A673 (cell line): ENCODE results near the gene RIC8A. TPM values are rescaled to one million over a fixed set of nuclear protein-coding genes. Genes with fewer than 3 reads are reported as not detected.

ENCODE experiments used
- BruUV-seq: library from RNA; stranded (reverse); fragments of 400-500 nt; replicated peaks from 2 replicates; lab custom pipeline; 2021; lab: Mats Ljungman, UMichigan
- CTCF ChIA-PET: fragments of 300-600 bp; sonication (Branson Sonifier 250); formaldehyde crosslinking; loops from one replicate; lab custom pipeline; 2022; ENCODE audit warnings: antibody characterized with exemption; lab: Charles Lee
- POLR2A ChIA-PET: fragments of 300-600 bp; sonication (Branson Sonifier 250); formaldehyde crosslinking; loops from one replicate; lab custom pipeline; 2022; ENCODE audit warnings: antibody characterized with exemption; ENCODE audit not compliant: low non-redundant PET; lab: Charles Lee
- DNase-seq: peaks from one replicate; pipeline ENCODE4 v3.0.0-alpha.2; 2015; ENCODE audit warnings: low spot score
- H3K27ac ChIP-seq: fragments of 200-600 bp; sonication (generic); 2 replicates; pipeline ENCODE4 v1.5.1; 2016; ENCODE audit warnings: mixed run types, low read depth, mild to moderate bottlenecking, mixed read lengths, antibody characterized with exemption, low read length; ENCODE audit not compliant: poor library complexity, severe bottlenecking
- H3K27me3 ChIP-seq: fragments of 200-600 bp; sonication (generic); replicated peaks from 2 replicates; pipeline ENCODE4 v1.6.1; 2017; ENCODE audit warnings: mixed run types, low read depth, mild to moderate bottlenecking, mixed read lengths, antibody characterized with exemption, low read length; ENCODE audit not compliant: insufficient read depth, poor library complexity
- H3K36me3 ChIP-seq: fragments of 200-600 bp; sonication (generic); 2 replicates; pipeline ENCODE4 v1.6.1; 2016; ENCODE audit warnings: mixed run types, mild to moderate bottlenecking, mixed read lengths, antibody characterized with exemption, low read length; ENCODE audit not compliant: insufficient read depth, poor library complexity, severe bottlenecking
- H3K4me1 ChIP-seq: fragments of 200-600 bp; sonication (generic); 2 replicates; pipeline ENCODE4 v1.6.1; 2017; ENCODE audit warnings: mixed run types, mild to moderate bottlenecking, mixed read lengths, antibody characterized with exemption, low read length; ENCODE audit not compliant: insufficient read depth, poor library complexity, severe bottlenecking
- H3K4me3 ChIP-seq: fragments of 200-600 bp; sonication (generic); 2 replicates; pipeline ENCODE4 v1.5.1; 2016; ENCODE audit warnings: low read depth, mixed run types, mild to moderate bottlenecking, mixed read lengths, low read length; ENCODE audit not compliant: poor library complexity, severe bottlenecking
- H3K9me3 ChIP-seq: fragments of 200-600 bp; sonication (generic); 2 replicates; pipeline ENCODE4 v1.6.1; 2016; ENCODE audit warnings: mixed run types, low read depth, mild to moderate bottlenecking, mixed read lengths, antibody characterized with exemption, low read length; ENCODE audit not compliant: poor library complexity, severe bottlenecking
- EZH2 ChIP-seq: fragments of 200-600 bp; sonication (generic); IDR thresholded peaks from 2 replicates; pipeline ENCODE4 v1.6.1; 2017; ENCODE audit warnings: borderline replicate concordance, low read depth, mild to moderate bottlenecking, mixed read lengths, antibody characterized with exemption, low read length; ENCODE audit not compliant: poor library complexity, severe bottlenecking
- intact Hi-C: fragments of 100-400 bp; cut with micrococcal nuclease; formaldehyde crosslinking; loops from one replicate; pipeline ENCODE4 v1.10.0; 2022; ENCODE audit not compliant: unreplicated experiment
- total RNA-seq: library from RNA; stranded (reverse); gene quantifications from 2 replicates; pipeline ENCODE4 v1.2.3, GENCODE V29; 2021
- TF ChIP-seq, protein P1 (sequence below): fragments of 300-800, 200-600 bp; sonication (generic); conservative IDR thresholded peaks from 2 replicates; pipeline ENCODE4 v1.5.1; 2017; ENCODE audit warnings: low read depth, mild to moderate bottlenecking, antibody characterized with exemption, low read length, moderate library complexity, mixed read lengths

RIC8A gene
- total RNA-seq, 1 experiment from 2014 or later, result 88.2 TPM

DNA sequence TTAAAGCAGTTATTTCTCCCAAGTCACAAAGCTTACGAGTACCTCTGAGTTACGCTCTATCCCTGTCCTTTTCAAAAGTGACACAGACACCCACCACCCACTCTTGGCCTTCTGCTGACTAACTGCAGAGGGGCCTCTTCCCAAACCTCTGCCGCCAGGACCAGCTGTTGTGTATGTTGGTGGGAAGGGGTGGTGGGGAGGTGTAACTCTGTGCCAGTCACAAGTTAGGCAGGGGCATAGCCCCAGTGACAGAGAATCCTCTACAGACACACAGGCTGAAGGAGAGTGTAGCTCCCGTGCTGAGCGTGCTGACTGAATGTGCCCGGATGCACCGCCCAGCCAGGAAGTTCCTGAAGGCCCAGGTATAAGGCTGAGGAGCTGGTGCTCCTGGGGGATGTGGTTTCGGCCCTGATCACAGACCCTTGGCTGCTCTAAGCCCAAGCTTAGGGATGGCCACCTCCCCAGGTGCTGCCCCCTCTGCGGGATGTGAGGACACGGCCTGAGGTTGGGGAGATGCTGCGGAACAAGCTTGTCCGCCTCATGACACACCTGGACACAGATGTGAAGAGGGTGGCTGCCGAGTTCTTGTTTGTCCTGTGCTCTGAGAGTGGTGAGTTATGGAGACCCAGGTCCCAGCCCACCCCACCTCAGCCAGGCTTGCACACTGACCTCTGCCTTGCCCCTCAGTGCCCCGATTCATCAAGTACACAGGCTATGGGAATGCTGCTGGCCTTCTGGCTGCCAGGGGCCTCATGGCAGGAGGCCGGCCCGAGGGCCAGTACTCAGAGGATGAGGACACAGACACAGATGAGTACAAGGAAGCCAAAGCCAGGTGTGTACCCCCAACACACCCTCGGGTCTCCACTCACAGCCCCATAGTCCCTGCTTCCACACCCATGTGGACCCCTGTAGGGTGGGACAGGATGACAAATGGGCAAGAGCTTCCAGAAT is 4.9 kb downstream of the RIC8A start:
- no peak for TF ChIP-seq EZH2
- TF ChIP-seq, protein P1, sequence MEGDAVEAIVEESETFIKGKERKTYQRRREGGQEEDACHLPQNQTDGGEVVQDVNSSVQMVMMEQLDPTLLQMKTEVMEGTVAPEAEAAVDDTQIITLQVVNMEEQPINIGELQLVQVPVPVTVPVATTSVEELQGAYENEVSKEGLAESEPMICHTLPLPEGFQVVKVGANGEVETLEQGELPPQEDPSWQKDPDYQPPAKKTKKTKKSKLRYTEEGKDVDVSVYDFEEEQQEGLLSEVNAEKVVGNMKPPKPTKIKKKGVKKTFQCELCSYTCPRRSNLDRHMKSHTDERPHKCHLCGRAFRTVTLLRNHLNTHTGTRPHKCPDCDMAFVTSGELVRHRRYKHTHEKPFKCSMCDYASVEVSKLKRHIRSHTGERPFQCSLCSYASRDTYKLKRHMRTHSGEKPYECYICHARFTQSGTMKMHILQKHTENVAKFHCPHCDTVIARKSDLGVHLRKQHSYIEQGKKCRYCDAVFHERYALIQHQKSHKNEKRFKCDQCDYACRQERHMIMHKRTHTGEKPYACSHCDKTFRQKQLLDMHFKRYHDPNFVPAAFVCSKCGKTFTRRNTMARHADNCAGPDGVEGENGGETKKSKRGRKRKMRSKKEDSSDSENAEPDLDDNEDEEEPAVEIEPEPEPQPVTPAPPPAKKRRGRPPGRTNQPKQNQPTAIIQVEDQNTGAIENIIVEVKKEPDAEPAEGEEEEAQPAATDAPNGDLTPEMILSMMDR, result no peak
- peaks cover 61% of the 10 kb centered on the region for H3K36me3 ChIP-seq
- no peaks in the 10 kb centered on the region for H3K27me3 ChIP-seq
- no peak for DNase-seq
- H3K27ac ChIP-seq, result no peak overlapping the region
- no peaks in the 10 kb centered on the region for H3K9me3 ChIP-seq
- no TSS peak for BruUV-seq
- intact Hi-C loops, result no loop called here
- POLR2A ChIA-PET, result no interaction called here
- no peak overlapping the region for H3K4me3 ChIP-seq
- H3K4me1 ChIP-seq, result peaks cover 28% of the 10 kb centered on the region
- CTCF ChIA-PET, result no interaction called here

GRCh38 chr11:213111-213510 is 5.6 kb downstream of the RIC8A start:
- TF ChIP-seq EZH2, result no peak
- TF ChIP-seq, protein P1, result no peak
- peaks cover 61% of the 10 kb centered on the region for H3K36me3 ChIP-seq
- no peak overlapping the region for H3K4me3 ChIP-seq
- H3K9me3 ChIP-seq, result no peaks in the 10 kb centered on the region
- intact Hi-C loops, result no loop called here
- POLR2A ChIA-PET, result no interaction called here
- no peak overlapping the region for H3K27ac ChIP-seq
- CTCF ChIA-PET, result no interaction called here
- H3K4me1 ChIP-seq, result peaks cover 34% of the 10 kb centered on the region
- DNase-seq, result no peak
- BruUV-seq, result no TSS peak
- no peaks in the 10 kb centered on the region for H3K27me3 ChIP-seq

DNA sequence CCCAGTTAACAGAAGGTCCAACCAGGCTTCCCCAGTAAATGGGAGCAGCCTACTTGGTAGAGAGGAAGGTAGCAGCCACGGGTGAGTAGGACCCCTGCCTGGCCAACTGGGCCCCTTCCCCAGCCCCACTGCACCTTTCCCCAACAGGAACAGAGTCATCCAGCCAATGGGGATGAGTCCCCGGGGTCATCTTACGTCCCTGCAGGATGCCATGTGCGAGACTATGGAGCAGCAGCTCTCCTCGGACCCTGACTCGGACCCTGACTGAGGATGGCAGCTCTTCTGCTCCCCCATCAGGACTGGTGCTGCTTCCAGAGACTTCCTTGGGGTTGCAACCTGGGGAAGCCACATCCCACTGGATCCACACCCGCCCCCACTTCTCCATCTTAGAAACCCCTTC is 6.6 kb downstream of the RIC8A start:
- Histone ChIP-seq H3K27ac (no peak overlapping the region), H3K4me1 (peaks cover 33% of the 10 kb centered on the region), H3K4me3 (no peak overlapping the region), H3K9me3 (no peaks in the 10 kb centered on the region), H3K27me3 (no peaks in the 10 kb centered on the region), H3K36me3 (peaks cover 61% of the 10 kb centered on the region)
- BruUV-seq, result no TSS peak
- CTCF ChIA-PET, result no interaction called here
- intact Hi-C loops, result no loop called here
- POLR2A ChIA-PET, result no interaction called here
- DNase-seq, result no peak
- TF ChIP-seq, protein P1, result no peak
- TF ChIP-seq EZH2, result no peak
